Ovary (tissue), 3 donors: ENCODE measurements around the gene SRP19.

Experiments
- EP300 ChIP-seq: sonication (generic); formaldehyde crosslinking; IDR thresholded peaks from one replicate; pipeline ENCODE4 v1.6.1; 2017; ENCODE audit warnings: antibody characterized with exemption
- TF ChIP-seq, protein P1 (sequence below), 3 donors: fragments of 450-650 bp in 2 of 3; fragments of 200-600 bp in 1 of 3; IDR thresholded peaks; one replicate each; pipeline versions ENCODE4 v1.5.1 to v1.8.0; 2016 to 2022; ENCODE audit warnings: antibody characterized with exemption in 3 of 3, mild to moderate bottlenecking in 1 of 3
- donor health status: DM: no; HTN: no; CAD: no.

DNA sequence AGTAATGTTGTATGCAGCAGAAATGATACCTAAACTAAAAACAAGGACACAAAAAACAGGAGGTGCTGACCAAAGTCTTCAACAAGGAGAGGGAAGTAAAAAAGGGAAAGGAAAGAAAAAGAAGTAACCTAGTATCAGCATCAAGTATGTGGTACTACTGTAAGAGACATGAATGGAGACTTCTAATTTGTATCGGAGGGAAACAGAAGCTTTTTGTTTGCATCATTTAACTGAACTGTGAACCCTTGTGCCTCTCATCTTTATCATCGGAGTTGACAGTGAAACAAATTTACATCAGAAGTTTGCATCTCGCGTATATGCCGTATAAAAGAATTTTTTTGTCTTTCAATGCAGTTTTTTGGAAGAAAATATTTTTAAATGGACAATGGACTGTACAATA, 6.3 kb downstream of the SRP19 start:
- TF ChIP-seq, protein P1, sequence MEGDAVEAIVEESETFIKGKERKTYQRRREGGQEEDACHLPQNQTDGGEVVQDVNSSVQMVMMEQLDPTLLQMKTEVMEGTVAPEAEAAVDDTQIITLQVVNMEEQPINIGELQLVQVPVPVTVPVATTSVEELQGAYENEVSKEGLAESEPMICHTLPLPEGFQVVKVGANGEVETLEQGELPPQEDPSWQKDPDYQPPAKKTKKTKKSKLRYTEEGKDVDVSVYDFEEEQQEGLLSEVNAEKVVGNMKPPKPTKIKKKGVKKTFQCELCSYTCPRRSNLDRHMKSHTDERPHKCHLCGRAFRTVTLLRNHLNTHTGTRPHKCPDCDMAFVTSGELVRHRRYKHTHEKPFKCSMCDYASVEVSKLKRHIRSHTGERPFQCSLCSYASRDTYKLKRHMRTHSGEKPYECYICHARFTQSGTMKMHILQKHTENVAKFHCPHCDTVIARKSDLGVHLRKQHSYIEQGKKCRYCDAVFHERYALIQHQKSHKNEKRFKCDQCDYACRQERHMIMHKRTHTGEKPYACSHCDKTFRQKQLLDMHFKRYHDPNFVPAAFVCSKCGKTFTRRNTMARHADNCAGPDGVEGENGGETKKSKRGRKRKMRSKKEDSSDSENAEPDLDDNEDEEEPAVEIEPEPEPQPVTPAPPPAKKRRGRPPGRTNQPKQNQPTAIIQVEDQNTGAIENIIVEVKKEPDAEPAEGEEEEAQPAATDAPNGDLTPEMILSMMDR (IDR thresholded peaks at IDR 0.05): no peak
- TF ChIP-seq EP300: no peak
